GM19193 (cell line): ENCODE data around the gene KTN1.

Experiments used
- POLR2A ChIP-seq: IDR thresholded peaks from 4 replicates; pipeline ENCODE4 v1.6.1; 2011; ENCODE audit not compliant: insufficient read depth, insufficient read length; ENCODE audit errors: extremely low read depth

The KTN1 gene

GRCh38 chr14:55556929-55557623 is 22.9 kb upstream of the KTN1 start:
- no peak for TF ChIP-seq POLR2A

- TF ChIP-seq POLR2A: no peak
Measured at GRCh38 chr14:55562135-55562534, 17.9 kb upstream of the KTN1 start.

GRCh38 chr14:55568618-55569017 is 11.4 kb upstream of the KTN1 start:
- no peak for TF ChIP-seq POLR2A

- no peak for TF ChIP-seq POLR2A
Measured at GRCh38 chr14:55571125-55571889, 8.7 kb upstream of the KTN1 start.

- no peak for TF ChIP-seq POLR2A
Measured at GRCh38 chr14:55572578-55572977, 7.4 kb upstream of the KTN1 start.

GRCh38 chr14:55574988-55575387 is 5.0 kb upstream of the KTN1 start:
- no peak for TF ChIP-seq POLR2A

- TF ChIP-seq POLR2A: no peak
Measured at GRCh38 chr14:55577229-55577628, 2.8 kb upstream of the KTN1 start.

- TF ChIP-seq POLR2A: no peak
Measured at GRCh38 chr14:55578511-55578910, 1.5 kb upstream of the KTN1 start.

GRCh38 chr14:55580470-55581341 is 699 bp downstream of the KTN1 start:
- TF ChIP-seq POLR2A: no peak

- TF ChIP-seq POLR2A: no peak
Measured at GRCh38 chr14:55581342-55581771, 1.4 kb downstream of the KTN1 start.

- TF ChIP-seq POLR2A: no peak
Measured at GRCh38 chr14:55582746-55583145, 2.7 kb downstream of the KTN1 start.

- TF ChIP-seq POLR2A: no peak
Measured at GRCh38 chr14:55583942-55584468, 4.0 kb downstream of the KTN1 start.

- TF ChIP-seq POLR2A: no peak
Measured at GRCh38 chr14:55585854-55586253, 5.8 kb downstream of the KTN1 start.

- no peak for TF ChIP-seq POLR2A
Measured at GRCh38 chr14:55586411-55586810, 6.4 kb downstream of the KTN1 start.

GRCh38 chr14:55587847-55588246 is 7.8 kb downstream of the KTN1 start:
- TF ChIP-seq POLR2A: no peak
